Measurements from ENCODE around the gene PARK7.

- TF ChIP-seq POLR2AphosphoS5 (IDR thresholded peaks at IDR 0.05; ENCODE audit: low read depth, low read length) (no peak), REST (IDR thresholded peaks at IDR 0.05; ENCODE audit: insufficient read depth in 1 of 2, low read depth in 2 of 2, low read length in 2 of 2) (no peak), SIN3A (IDR thresholded peaks at IDR 0.05; ENCODE audit: borderline replicate concordance, insufficient read depth, low read length) (no peak)
Measured at GRCh38 chr1:7942214-7942921, 19.1 kb upstream of the PARK7 start.

Measured in PFSK-1 (cell line).